Activated T-helper 1 cell treated with Interleukin-2 at 50 U/mL for 16 hours (primary cell): ENCODE measurements around the gene PCCA.
"Not testable (repeated sequence)": the region's sequence is repeated elsewhere in the genome, so short reads cannot be mapped to it uniquely, and the experiment has no call there.

Source experiments
- DNase-seq: peaks from one replicate; pipeline ENCODE4 v3.0.0-alpha.2; 2020; ENCODE audit warnings: low read depth

PCCA gene

DNA sequence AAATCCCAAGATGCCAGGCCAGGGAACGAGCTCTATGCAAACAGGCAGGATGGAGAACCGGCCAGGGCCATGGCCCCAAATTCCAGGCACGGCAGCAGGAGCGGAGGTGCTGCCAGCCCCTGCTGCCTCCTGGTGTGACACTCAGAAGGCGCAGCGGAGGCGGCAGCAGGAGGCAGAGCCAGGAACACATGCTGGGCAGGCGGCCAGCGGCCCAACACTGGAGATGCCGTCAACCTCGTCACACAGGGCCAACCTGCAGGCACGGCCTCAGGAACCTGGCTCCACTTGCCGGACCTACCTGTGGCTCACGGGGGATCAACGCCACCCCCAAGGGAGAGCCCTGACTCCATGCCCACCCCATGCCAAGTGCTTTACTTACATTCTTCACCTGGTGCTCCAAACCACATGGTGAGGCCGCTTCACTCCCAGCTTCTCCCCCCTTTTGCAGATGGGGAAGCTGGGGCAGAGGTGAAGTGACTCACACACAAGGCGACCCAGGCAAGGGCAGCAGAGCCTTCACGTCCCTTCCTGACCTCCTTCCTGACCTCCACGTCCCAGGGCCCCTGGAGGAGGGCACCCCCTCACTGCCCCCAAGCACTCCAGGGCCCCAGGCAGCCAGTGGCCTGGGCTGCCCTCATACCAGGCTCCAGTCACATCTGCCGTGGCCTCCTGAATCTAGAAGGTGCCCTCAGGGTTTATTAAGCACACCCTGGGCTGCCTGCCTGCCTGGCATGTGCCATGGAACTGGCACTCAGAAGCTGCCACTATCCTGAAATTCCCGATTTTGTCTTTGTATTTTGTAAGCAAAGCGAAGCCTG, 456.2 kb downstream of the PCCA start:
- DNase-seq = no peak

DNA sequence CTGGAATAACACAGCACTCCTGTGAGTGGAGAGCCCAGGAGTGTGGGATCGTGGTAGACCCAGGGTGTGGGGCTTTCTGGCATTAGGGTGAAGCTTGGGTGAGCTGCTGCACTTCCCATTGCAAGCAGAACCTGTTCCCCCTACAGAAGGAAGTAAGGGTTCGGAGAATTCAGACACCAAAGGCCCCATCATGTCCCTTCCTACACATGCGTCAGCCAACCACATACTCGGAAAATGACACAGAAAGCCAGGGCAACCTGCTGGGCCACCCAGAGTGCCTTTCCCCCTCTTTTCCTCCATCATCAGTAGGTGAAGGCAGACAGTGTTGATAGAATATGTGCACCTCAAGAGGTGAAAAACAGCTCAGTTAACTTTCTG, 456.8 kb downstream of the PCCA start:
- DNase-seq = no peak

DNA sequence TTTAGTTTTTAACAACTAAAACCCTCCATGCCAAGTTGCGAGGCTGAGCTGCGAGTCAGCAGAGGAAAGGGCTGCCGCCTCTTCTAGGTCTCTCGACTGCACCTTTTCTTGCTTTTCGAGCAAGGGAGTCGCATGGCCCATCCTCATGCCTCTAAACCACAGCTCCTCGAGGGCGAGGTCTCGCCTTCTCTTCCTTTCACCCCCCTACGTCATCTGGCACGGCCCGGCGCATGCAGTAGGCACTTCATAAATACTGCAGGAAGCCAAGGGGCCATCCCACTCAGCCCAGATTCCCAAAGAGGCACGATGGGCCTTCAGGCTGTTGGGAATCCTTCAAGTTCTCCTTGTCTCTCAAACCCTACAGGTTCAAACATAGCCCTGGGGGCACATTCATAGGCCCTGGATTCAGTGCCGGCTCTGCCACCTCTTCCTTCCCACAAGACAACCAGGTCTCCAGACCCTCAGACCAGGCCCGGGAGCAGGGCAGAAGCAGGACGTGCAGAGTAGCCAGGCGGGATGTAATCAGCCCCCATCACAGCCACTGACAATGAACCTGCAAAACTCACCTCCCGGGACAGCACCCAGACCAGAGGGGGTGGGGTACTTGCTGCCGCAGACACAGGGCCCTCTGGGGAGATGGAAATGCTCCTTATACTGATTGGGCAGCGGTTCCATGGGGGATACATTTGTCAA, 458.0 kb downstream of the PCCA start:
- DNase-seq = no peak

DNA sequence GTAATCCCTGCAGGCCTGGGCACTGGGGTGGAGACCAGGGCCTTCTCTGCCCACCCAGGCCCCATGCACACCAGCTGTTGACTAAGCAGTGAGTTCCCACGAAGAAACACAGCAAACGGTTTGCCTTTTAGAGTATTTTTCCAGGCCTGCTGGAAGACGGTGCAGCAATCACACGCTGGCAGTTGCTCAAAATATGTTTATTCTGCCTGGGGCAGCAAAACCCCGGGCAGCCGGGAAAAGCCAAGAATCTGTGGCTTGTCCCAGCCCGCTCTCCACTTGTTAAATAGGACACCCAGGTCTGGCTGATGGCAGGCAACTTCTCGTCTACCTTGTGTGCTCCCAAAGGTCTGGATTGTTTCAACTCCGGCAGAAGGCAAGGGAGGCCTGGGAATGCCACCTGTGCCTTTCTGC, 458.9 kb downstream of the PCCA start:
- no peak for DNase-seq

DNA sequence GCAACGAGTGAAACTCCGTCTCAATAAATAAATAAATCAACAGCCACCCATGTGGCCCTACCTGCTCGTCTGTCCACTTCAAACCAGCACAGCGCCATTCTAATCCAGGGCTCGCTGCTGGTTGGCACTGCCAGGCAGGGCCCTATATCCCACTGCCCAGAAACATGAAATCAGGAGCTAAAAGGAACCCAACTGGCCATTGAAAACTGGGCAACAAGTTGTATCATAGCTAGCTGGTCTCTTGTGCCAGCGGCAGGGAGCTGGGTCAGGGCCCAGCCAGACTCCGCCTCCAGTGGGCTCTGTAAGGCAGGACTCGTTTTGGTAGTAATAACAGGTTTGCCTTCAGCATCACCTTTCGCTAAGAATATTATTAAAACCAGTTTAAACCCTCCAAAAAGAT, 460.4 kb downstream of the PCCA start:
- no peak for DNase-seq

DNA sequence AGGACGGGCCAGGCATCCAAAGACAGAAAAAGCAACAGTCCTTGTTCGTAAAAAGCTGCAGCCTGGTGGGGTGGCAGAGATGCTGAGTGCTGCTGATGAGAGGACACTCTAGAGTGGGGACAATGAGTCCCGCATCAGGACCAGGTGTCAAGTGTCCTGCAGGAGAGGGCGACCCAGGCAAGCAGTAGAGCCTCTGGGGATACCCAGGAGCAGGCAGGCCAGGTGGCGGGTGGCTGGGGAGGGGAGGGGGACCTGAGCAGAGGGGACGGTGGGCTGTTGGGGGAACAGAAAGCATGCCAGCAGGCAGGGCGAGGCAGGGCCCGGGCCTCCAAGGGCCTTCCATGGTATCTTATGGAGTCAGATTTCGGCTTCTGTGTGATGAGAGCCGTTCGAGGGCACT, 463.9 kb downstream of the PCCA start:
- DNase-seq = no peak

DNA sequence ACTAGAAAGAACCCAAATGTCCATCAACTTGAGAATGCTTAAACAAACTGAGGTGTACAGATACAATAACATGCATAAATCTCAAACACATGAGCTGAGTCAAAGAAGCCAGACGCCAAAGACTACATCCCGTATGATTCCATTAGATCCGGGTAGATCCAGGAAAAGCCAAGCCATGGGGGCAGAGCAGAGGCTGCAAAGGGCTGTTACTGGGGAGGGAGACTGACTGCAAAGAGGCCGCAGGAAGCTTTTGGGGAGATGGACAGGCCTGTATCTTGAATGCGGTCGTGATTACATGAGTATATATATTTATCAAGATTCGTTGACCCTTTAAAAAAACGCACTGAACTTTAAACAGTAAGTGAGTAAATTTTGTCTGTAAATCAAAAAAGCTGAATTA, 471.0 kb downstream of the PCCA start:
- DNase-seq = no peak

DNA sequence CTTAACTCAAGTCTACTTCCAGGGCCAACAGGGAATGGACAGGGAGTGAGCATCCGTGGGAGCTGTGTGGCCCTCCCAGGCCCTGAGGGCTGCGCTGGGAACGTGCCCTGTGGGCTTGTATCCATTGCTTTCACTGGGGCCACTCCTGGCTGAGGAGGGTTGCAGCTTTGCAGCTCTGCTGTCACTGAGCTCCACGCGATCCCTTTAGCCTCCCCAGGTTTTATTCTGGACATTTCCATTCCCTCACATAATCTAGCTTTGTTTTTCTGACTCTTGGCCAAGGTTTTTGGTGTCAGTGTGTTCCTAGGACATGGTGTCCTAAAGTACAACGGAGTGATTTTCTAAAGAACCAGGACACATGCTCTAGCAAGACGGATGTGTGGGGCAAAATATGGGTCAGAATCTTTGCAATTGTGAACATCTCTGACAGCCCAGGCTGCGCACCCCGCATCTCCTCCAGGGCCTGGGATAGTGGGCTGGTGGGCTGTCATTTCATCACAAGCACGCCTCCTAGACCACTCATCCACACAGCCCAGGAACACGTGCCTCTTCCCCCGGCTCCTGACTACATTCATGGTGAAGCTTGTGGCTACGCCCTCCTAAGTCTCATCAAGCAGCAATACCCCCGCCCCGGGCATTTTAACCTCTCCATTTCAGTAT, 471.7 kb downstream of the PCCA start:
- no peak for DNase-seq

DNA sequence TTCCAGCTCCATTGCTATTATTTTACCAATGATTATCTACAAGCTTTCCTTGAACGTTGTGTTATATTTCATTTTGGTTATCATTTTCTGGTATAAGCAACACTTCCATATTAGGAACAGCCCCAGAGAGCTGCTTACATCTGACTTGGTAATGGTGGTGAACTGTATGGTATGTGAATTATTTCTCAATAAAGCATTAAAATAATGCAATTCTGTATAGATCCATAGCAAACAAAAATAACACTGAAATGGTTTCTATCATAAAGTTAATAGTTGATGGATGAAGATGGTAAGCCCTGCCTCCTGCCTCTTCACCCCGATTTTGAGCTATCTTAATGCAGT, 472.2 kb downstream of the PCCA start:
- DNase-seq = no peak

DNA sequence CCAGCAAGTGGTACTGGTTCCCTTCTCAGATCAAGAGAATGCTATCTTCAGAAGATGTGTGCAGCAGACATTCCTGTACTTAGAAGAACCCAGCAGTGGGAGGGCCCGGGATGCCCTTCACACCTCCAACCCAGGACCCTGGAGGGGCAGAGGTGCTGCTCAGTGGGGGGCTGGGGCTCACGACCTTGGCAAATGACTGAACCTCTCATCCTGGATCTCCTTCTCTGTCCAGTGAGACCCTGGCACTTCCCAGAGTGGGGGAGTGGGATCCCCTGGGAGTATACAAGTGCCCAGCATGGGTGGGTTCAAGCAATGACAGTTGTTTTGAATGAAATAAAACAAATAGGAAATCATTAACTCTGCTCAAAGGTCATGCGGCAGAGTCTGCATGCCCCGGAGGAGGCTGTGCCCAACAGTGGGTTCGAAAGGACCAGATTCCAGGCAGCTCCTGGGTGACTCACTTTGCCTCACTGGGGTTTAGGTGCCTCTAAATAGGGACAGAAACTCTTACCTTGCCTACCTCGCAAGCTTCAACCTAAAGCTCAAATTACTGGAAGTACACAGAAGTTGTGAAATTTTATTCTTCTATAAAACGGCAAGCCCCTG, 472.8 kb downstream of the PCCA start:
- no peak for DNase-seq

DNA sequence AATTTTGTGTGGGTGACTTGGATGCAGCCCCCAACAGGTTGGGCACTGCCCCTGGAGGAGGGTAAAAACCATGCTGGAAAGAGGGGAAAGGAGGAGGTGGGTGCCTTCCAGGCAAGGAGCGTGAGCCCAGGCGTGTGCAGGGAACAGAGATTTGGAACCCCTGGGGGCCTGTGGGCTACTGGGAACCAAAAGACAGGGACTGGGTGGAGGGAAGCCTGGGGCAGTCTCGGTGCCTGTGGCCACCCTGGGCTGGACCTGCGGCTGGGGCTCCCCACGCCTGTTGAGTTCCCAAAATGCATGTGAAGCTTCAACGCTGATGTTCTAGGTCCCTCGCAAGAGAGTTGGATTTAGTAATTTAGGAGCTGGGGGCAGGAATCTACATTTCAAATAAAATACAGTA, 474.9 kb downstream of the PCCA start:
- DNase-seq = no peak

DNA sequence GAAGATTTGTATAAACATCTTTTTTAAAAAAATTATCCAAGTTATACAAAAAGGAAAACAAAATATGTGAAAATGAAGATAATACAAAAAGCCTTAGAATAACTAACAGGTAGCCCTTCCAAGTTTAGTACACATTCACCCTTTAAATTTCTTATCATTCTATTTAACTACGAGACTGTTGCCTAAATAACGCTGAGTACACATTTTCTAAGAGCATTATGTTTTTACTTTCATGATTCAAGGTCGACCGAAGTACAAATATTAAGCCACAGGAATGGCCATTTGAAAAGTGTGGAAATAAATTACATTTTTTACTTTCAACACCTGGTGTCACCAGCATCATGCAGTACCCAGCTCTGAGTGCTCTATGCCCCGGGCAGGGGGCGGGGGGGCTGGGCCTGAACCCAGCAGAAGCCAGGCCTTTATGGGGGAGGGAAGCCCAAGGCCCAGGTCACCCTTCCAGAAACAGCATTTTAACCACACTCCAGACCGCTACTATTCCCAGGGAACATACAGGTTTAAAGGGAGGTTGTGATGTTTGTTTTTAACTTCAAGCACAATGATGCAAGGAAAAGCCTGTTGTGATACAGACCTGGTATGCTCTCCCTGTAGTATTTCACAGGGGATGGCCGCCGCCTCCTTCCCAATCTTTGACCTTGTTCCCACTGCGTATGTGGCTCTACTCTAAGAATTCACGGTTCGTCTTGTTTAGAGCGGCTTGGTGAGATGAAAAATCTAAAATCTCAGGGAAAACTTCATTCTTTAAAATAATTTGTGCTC, 475.7 kb downstream of the PCCA start:
- no peak for DNase-seq

DNA sequence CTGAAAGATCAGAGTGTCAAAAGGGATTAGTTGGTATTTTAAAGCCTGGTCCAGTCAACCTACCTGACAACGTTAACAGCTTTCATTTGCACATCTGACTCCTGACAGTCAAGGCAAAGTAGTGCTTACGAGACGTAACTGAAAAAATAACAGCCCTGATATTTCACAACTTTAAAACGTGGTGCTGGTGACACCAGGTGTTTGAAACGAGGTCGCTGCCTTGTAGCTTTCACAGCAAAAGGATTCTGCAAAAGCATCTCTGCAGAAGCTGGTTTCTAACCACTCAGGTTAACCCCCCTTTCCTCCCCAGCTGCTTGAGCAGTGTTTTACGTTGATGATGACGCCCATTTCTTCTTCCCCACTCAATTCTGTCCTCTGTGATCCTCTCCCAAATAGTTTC, 476.4 kb downstream of the PCCA start:
- no peak for DNase-seq

DNA sequence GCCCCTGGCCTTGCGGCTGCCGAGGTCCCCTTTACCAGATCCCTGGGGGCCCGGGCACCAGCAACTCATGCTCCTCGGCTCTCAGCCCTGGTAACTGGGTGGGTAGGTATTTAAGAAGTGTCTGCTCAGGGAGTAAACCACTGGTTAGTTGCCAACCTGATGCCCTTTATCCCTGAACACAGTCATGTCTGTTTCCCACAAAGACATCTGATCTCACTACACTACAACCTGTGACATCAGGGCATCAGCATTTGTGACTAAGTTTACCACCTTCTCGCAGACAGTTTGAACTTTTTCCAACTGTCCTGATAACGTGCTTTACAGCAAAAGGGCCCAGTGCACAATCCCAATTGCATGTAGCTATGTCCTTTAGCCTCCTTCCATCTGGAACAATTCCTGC, 477.6 kb downstream of the PCCA start:
- DNase-seq = no peak

DNA sequence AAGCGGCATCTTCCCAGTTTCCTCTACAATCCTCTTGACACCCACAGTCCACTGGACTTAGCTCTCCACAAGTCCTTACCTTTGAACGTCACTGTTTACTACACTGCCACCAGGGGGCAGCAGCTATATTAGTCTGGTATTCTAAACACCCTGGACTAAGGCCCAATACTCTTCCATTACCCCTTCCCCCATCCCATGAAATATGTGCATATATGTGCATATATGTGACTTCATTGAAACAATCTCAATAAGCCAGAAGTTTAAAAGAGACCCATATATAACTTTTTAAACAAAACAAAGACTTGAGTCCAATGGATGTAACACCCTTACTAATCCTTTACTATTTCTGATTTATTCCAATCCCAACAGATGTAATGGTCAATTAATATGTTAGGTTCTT, 484.2 kb downstream of the PCCA start:
- DNase-seq = peak; percentile 56

DNA sequence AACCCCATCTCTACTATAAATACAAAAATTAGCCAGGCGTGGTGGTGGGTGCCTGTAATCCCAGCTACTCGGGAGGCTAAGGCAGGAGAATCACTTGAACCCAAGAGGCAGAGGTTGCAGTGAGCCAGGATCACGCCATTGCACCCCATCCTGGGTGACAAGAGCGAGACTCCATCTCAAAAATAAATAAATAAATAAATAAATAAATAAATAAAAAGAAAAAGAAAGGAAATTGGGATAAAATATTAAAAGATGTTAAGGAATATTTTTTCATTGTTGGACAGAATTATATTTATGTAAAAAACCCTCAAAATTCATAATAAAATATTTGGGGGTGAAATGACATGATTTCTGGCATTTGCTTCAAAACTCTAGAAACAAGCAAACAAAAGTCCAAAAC, 488.3 kb downstream of the PCCA start:
- not testable (repeated sequence) for DNase-seq
